Posterior cingulate gyrus (tissue), 11 donors: Measurements from ENCODE around the gene OR52N5.
A peak's percentile ranks its signal among the peaks of the same experiment; 100 is the strongest.

Experiments
- DNase-seq, 10 donors: peaks; one replicate each; pipeline versions ENCODE4 v3.0.0 to v3.0.0-alpha.2; 2020 to 2021; ENCODE audit warnings: mixed read lengths in 3 of 10
- intact Hi-C: fragments of 100-400 bp; cut with DNase I; formaldehyde crosslinking; loops from one replicate; pipeline ENCODE4 v1.15.1; 2023

OR52N5 gene

DNA sequence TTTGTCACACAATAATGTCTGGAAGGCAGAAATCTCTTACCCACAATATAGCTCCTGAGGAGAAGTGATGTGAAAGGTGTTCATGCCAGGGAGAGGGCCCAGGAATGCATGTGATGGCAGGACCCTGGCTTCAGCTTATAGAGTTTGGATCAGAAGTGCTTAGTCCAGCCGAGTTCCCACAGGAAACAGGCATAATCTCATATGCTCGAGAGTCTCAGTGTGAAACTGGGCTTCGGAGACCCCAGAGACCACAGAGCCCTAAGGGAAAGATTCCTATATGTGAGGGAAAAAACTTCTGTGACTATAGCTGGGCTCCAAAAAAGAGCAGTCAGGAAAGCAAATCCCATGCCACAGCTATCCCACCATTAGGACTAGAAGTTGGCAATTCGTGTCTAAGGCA, at the start of gene OR52N5:
Gene OR52N5 (minus strand): TSS at position 101 of the 400 bp plus-strand sequence. CDS start 4,721 bp downstream, outside the sequence.
- intact Hi-C loops = no loop called here
- no peak for DNase-seq

- intact Hi-C loops = no loop called here
- peak in 1 of 10 donors; percentile 49 for DNase-seq
Observed at GRCh38 chr11:5831196-5831829, 48.2 kb upstream of the OR52N5 start.

DNA sequence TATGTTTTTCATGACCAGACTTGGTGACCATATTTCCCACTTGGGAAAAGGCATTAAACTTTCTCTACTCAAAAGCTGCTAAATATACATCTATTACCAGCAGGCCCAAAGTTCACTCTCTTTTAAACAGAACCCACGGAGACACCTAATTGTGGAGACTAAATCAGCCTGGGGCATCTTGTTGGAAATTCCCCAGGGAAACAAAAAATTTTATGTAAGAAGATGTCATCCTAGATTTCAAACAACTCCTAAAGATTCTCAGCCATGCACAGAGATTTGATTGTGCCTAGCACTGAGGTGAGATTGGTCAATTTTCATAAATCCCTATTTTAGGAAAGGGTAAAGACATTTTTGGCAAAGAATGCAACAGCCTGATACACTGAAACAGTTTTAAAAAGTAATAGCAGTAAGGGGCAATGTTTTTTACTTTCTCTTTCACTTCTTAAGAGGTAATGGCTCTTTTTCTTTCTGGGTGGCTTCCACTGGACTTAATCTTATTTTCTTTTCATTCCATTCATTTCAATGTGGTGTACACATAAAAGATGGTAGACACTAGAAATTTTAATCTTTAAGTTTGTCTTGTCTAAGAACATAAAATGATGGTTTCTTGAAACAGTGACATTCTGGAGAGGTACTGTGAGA, 35.2 kb upstream of the OR52N5 start:
- intact Hi-C loops = no loop called here
- no peak for DNase-seq

DNA sequence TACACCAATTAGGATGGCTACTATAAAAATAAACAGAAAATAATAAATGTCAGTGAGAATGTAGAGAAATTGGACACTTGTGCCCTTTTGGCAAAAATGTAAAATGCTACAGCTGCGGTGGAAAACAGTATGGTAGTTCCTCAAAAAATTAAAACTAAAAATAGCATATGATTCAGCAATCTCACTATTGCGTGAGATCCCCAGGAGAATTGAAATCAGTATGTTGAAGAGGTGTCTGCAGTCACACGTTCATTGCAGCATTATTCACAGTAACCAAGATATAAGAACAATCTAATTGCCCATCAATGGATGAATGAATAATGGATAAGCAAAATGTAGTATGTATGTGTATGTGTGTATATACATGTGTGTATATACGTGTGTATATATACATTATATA, 32.4 kb upstream of the OR52N5 start:
- intact Hi-C loops = no loop called here

GRCh38 chr11:5809905-5810795, 27.0 kb upstream of the OR52N5 start:
- intact Hi-C loops = loop anchor here (1.0 to 10.0 kb wide), 2 partner anchors 686 to 1175 kb away; partner anchors contain the start of gene OR51D1
- DNase-seq = no peak

More for the DNA sequence above, 32.4 kb upstream of the OR52N5 start:
- no peak for DNase-seq

DNA sequence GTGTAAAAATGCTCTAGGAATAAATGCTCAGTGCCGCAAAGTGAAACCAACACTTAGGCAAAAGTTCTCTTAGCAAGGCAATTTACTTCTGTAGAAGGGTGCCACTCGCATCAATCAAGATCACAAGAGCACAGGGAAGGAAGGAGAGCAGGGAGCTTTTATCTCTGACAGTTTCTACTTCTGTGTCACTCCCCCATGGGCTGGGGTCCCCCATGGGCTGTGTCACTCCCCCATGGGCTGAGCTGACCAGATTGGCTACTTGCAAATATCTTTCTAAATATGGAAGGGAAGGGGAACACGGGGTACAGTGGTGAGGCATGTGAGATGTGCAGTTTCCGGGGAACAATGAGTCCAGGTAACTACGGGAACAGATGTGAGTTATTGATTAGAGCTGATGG, 26.0 kb upstream of the OR52N5 start:
- DNase-seq = no peak
- intact Hi-C loops = loop anchor here (1.0 to 10.0 kb wide), 2 partner anchors 685 to 1174 kb away; partner anchors contain the start of gene OR51D1

DNA sequence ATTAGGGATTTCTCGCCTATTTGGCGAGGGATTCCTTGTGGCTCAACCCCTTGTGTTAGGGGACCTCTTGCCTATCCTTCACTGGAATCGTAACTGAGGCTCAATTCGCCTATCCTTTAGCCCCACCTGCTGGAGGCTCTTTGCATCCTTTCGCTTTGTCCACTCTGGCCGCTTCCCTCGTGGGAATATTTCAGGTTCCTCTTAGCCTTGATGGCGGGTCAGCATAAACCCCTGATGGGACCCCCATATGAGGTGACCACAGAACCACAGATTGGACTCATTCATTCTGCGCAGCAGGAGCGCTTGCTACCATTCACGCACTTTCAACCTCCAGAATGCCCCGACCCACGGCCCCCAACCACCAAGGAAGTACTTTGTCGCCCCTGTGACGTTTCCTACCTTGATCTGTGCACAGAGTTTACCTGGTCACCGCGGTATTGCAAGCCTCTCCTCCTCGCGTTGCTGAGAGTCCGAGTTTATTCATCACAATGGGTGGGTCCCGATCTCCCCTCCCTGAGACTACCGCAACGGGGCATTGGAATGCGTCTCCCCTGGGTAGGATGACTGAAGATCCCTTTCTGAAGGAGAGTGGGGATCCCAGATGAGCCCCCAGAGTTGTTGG, 25.5 kb upstream of the OR52N5 start, which contains the start of gene OR52N2:
Gene OR52N2 (plus strand): TSS at position 425 of the 622 bp plus-strand sequence. CDS start 11,412 bp downstream, outside the sequence.
- DNase-seq = peak; percentile 36 to 92 (median 74)
- intact Hi-C loops = loop anchor here (1.0 to 10.0 kb wide), 3 partner anchors 332 to 1174 kb away; partner anchors contain the start of gene OR51D1

- intact Hi-C loops = loop anchor here (10.0 kb wide), 1 partner anchor 1173 kb away; the partner anchor contains the start of gene OR51D1
- peak in 1 of 10 donors; percentile 64 for DNase-seq
Observed at GRCh38 chr11:5807580-5807979, 24.4 kb upstream of the OR52N5 start.

DNA sequence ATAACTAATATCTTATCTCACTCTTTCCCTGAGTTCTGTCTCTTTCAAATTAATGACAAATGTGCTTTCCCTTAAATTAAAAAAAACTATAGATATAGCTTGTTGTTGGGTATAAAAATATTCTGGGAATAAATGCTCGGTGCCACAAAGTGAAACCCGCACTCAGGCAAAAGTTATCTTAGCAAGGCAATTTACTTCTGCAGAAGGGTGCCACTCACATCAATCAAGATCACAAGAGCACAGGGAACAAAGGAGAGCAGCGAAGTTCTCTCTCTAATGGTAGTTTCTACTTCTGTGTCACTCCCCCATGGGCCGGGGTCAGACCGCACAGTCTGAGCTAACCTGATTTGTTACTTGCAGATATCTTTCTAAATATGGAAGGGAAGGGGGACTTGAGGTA, 20.8 kb upstream of the OR52N5 start:
- peak in 1 of 10 donors; percentile 61 for DNase-seq
- intact Hi-C loops = loop anchor here (10.0 kb wide), 1 partner anchor 1169 kb away; the partner anchor contains the start of gene OR51D1

GRCh38 chr11:5796541-5796940, 13.4 kb upstream of the OR52N5 start:
- intact Hi-C loops = no loop called here
- no peak for DNase-seq

DNA sequence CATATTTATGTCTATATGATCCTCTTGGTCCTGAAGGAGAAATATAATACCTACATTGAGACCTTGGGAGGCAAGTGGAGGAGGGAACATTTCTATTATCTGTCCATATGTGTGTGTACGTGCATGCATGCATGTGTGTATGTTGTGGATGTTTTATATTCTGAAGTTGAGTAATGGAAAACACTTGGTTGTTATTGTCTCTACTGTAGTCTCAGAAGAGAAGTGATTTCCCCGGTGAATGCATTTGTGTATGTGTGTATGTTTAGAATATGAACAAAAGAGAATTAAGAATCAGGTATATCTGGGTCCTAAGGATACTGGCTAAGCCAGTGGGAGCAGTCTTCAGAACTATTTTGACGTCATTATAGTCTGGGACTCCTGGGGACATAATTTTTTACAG, 8.0 kb upstream of the OR52N5 start, which contains the start of gene OR52N1:
Gene OR52N1 (minus strand): TSS at position 101 of the 400 bp plus-strand sequence. CDS start 2,449 bp downstream, outside the sequence.
- intact Hi-C loops = no loop called here
- no peak for DNase-seq

DNA sequence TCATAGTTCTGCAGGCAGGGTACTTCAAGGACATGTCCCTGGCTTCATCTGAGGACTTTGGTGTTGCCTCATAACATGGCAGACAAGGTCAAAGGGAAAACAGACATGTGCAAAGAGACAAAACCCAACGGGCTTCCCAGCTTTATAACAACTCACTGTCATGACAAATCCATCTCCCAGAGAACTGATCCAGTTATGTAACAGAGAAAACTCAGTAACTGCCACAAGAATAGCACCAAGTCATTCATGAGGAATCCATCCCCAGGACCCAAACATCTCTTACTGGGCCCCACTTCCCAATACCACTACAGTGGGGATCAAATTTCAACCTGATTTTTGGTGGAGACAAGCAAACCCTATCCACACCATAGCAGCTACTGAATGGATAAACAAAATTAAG, 16.1 kb downstream of the OR52N5 start:
- intact Hi-C loops = no loop called here
- DNase-seq = no peak

DNA sequence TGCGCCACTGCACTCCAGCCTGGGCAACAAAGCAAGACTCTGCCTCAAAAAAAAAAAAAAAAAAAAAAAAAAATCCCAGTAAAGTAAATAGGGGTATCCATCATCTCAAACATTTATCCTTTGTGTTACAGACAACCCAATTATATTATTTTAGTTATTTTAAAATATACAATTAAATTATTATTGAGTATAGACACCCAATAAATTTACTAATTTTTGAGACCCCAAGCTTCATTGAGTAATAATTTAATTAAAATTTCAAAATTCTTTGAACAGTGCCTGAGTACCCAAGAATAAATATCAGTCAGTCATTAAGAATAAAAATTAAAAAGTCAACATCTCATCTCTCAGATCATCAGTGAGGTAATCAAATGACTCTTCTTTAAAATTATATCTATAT, 29.2 kb downstream of the OR52N5 start, which contains the start of gene OR52N4:
Gene OR52N4 (plus strand): TSS at position 301 of the 400 bp plus-strand sequence. CDS start 498 bp downstream, outside the sequence.
- no peak for DNase-seq
- intact Hi-C loops = no loop called here

DNA sequence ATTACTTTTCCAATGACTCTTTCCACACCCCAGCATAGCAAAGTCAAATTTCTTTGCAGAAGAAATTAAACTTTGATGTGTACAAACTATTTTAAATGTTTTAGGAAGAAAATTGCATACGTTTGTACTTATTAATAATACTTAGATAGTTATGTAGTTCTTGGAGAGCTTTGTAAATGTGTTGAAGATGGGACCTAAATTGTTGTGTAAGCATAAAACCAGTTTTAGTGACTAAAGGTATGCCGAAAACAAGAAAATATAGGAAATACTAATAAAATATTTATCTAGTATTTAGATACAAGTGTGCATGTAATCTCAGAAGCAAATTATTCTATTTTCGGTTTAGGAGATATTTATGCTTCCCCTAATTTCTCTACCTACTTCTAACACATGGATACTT, 33.3 kb downstream of the OR52N5 start:
- DNase-seq = no peak
- intact Hi-C loops = no loop called here

- DNase-seq = no peak
- intact Hi-C loops = no loop called here
Observed at GRCh38 chr11:5746614-5747013, 36.5 kb downstream of the OR52N5 start.

DNA sequence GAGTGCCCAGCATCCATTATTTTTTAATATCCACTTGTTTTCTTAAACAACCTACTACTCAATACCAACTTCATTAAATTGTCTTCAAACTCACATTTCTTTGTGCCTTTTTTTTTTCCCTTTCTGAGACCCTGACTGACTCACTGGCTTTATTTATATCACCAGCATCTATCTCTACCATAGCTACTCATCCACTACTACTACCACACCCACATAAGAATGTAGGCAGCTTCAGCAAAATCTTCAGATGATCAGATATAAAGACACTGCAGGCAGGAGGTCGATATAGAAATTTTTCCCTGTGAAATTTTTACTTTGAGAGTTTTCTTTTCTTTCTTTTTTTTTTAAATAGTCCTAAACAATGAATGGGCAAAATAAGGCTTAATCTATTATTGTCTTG, 44.7 kb downstream of the OR52N5 start:
- intact Hi-C loops = no loop called here
- no peak for DNase-seq

DNA sequence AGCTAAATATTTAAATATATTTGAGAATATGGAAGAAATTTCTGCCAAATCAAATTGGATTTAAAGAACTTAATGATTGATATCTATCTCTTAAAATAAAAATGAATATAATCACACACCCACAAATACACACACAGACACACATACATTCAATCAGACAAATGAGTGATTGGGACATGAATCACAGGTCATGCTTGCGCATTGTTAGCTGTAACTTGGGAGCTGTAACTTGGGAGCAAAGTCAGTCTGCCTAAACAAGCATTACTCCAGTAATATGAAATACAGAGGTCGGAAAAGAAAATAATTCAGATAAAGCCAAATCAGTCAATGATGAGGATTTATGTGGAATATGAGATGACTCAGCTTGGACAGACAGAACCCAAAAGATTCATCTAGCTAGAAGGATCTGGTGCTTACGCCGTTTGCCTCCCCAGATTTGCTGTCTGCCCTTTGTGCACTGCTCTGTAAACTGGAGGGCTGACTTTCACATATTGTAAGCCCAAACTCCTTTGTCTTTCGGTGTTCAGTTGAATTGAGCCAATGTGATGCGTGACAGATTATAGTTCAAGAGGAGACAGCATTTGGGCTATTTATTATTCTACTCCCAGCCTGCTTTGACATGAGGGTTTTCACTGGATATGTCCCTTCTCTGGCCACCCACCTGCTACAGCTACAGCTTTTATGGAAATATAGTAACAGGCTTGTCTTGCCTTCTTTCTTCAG, 45.3 kb downstream of the OR52N5 start:
- intact Hi-C loops = no loop called here
- DNase-seq = no peak

GRCh38 chr11:5737091-5737490, 46.1 kb downstream of the OR52N5 start:
- intact Hi-C loops = no loop called here
- DNase-seq = no peak

DNA sequence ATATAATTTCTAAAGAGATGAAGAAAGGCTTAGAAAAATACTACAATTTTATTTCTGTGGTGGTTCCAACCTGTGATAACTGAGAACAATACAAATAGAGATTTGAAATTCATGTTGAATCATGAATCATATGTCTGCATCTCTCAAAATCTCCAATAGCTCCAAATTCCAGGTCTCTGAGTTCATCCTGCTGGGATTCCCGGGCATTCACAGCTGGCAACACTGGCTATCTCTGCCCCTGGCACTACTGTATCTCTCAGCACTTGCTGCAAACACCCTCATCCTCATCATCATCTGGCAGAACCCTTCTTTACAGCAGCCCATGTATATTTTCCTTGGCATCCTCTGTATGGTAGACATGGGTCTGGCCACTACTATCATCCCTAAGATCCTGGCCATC, 46.8 kb downstream of the OR52N5 start, which contains the start of gene OR56B1:
Gene OR56B1 (plus strand): TSS at position 53 of the 400 bp plus-strand sequence. CDS start 69 bp downstream, at position 122.
- intact Hi-C loops = no loop called here
- no peak for DNase-seq
